Subcutaneous abdominal adipose tissue (tissue), 5 donors: ENCODE measurements around the gene PTRH1.

ENCODE experiments used
- H3K27ac ChIP-seq: one replicate; pipeline ENCODE4 v1.7.0; 2013; ENCODE audit warnings: low read depth, mild to moderate bottlenecking, inconsistent platforms, low read length, moderate library complexity
- H3K27me3 ChIP-seq, 5 donors: one replicate each; pipeline ENCODE4 v1.7.0; 2013; ENCODE audit warnings: low read length in 5 of 5, inconsistent platforms in 1 of 5; ENCODE audit not compliant: control insufficient read depth in 5 of 5, insufficient read depth in 4 of 5
- H3K36me3 ChIP-seq, 5 donors: one replicate each; pipeline ENCODE4 v1.7.0; 2013; ENCODE audit warnings: low read length in 5 of 5; ENCODE audit not compliant: control insufficient read depth in 5 of 5, insufficient read depth in 5 of 5
- H3K4me1 ChIP-seq, 5 donors: one replicate each; pipeline ENCODE4 v1.7.0; 2013; ENCODE audit warnings: low read length in 5 of 5, mild to moderate bottlenecking in 3 of 5, moderate library complexity in 1 of 5; ENCODE audit not compliant: control insufficient read depth in 5 of 5, insufficient read depth in 5 of 5
- H3K4me3 ChIP-seq, 5 donors: one replicate each; pipeline ENCODE4 v1.7.0; 2013; ENCODE audit warnings: low read length in 5 of 5, low read depth in 1 of 5
- H3K9ac ChIP-seq, 5 donors: one replicate each; pipeline ENCODE4 v1.7.0; 2013; ENCODE audit warnings: low read length in 5 of 5, mild to moderate bottlenecking in 4 of 5, moderate library complexity in 3 of 5
- H3K9me3 ChIP-seq, 5 donors: one replicate each; pipeline ENCODE4 v1.7.0; 2013; ENCODE audit warnings: low read length in 5 of 5; ENCODE audit not compliant: control insufficient read depth in 5 of 5
- donor health status: healthy.
- donor health status: healthy.
- donor health status: healthy.
- donor health status: healthy.
- donor health status: healthy.

The PTRH1 gene

GRCh38 chr9:127667127-127667844, 48.2 kb downstream of the PTRH1 start:
- Histone ChIP-seq H3K9ac (peak overlapping the region in 3 of 5 donors; percentile 20 to 63 (median 35)), H3K4me1 (peaks cover 4 to 34% (median 15%) of the 10 kb centered on the region in 5 donors), H3K27ac (peak overlapping the region; percentile 62), H3K4me3 (no peak overlapping the region), H3K36me3 (peaks cover under 1 to 68% (median 58%) of the 10 kb centered on the region in 5 donors), H3K9me3 (no peaks in the 10 kb centered on the region), H3K27me3 (no peaks in the 10 kb centered on the region)

GRCh38 chr9:127664678-127665507, 50.6 kb downstream of the PTRH1 start:
- peaks cover 4 to 34% (median 15%) of the 10 kb centered on the region in 5 donors for H3K4me1 ChIP-seq
- H3K27me3 ChIP-seq = no peaks in the 10 kb centered on the region
- H3K36me3 ChIP-seq = peaks cover 6 to 71% (median 54%) of the 10 kb centered on the region in 5 donors
- H3K4me3 ChIP-seq = no peak overlapping the region
- H3K27ac ChIP-seq = peak overlapping the region; percentile 45
- H3K9ac ChIP-seq = no peak overlapping the region
- no peaks in the 10 kb centered on the region for H3K9me3 ChIP-seq

GRCh38 chr9:127664324-127664677, 51.2 kb downstream of the PTRH1 start:
- Histone ChIP-seq H3K9ac (no peak overlapping the region), H3K4me3 (no peak overlapping the region), H3K9me3 (no peaks in the 10 kb centered on the region), H3K4me1 (peaks cover 4 to 34% (median 15%) of the 10 kb centered on the region in 5 donors), H3K36me3 (peaks cover 10 to 73% (median 59%) of the 10 kb centered on the region in 5 donors), H3K27me3 (no peaks in the 10 kb centered on the region), H3K27ac (peak overlapping the region; percentile 45)
